Frontal cortex (tissue), 4 donors: Measurements from ENCODE around the gene PLA2G2D. TPM values are rescaled to one million over a fixed set of nuclear protein-coding genes. Genes with fewer than 3 reads are reported as not detected.

Experiments used
- DNase-seq, 2 donors: peaks; one replicate each; pipeline ENCODE4 v3.0.0; 2012; ENCODE audit warnings: low spot score in 2 of 2
- FAIRE-seq: peaks from 2 replicates; lab custom pipeline; 2012; peaks lifted over from hg19 to GRCh38; lab: Jason Lieb, UNC
- total RNA-seq: library from RNA; depleted of rRNA; stranded (reverse); fragments of >200 nt; gene quantifications from one replicate; pipeline ENCODE4 v1.2.3, GENCODE V29; 2014
- donor health status: control.
- donor health status: control.
- donor health status: control.

Gene PLA2G2D
- total RNA-seq, 1 donor from 2014 or later, result not detected

DNA sequence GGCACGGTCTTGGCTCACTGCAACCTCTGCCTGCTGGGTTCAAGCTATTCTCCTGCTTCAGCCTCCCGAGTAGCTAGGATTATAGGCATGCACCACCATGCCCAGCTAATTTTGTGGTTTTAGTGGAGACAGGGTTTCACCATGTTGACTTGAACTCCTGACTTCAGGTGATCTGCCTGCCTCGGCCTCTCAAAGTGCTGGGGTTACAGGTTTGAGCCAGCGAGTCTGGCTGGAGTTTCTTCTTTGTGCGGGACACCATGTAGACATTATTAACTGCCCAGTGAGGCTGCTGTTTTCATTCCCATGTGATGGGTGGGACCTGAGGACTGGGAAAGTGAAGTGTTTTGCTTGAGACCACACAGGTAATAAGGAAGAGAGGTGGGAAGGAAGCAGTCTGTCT lies 26.0 kb downstream of the PLA2G2D start:
- FAIRE-seq (no peak), DNase-seq (no peak)

DNA sequence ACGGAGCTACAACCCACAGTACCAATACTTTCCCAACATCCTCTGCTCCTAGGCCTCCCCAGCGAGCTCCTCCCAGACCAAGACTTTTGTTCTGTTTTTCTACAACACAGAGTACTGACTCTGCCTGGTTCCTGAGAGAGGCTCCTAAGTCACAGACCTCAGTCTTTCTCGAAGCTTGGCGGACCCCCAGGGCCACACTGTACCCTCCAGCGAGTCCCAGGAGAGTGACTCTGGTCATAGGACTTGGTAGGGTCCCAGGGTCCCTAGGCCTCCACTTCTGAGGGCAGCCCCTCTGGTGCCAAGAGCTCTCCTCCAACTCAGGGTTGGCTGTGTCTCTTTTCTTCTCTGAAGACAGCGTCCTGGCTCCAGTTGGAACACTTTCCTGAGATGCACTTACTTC lies 28.7 kb downstream of the PLA2G2D start:
- FAIRE-seq (no peak), DNase-seq (no peak)

DNA sequence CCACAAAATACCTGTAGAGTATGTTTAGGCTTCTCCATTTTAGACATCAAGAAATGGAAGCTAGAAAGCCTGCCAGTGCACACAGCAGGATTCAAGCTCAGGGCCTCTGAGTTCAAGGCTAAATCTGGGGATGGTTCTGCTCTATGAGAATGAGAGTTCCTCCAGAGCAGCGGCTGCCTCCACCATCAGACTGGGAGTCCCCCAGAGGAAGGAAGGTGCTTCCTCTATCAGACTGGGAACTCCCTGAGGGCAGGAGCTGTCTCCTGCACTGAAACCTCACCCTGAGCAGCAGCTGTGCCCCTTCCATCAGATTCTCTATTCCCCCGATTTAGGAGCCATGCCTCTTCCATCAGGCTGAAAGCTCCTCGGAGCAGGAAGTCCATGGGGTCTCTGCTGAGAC lies 29.2 kb downstream of the PLA2G2D start:
- FAIRE-seq (no peak), DNase-seq (no peak)

GRCh38 chr1:20089328-20090077 lies 29.8 kb downstream of the PLA2G2D start:
- FAIRE-seq, result no peak
- DNase-seq, result no peak

GRCh38 chr1:20087668-20088067 lies 31.7 kb downstream of the PLA2G2D start:
- no peak for FAIRE-seq
- DNase-seq, result no peak

DNA sequence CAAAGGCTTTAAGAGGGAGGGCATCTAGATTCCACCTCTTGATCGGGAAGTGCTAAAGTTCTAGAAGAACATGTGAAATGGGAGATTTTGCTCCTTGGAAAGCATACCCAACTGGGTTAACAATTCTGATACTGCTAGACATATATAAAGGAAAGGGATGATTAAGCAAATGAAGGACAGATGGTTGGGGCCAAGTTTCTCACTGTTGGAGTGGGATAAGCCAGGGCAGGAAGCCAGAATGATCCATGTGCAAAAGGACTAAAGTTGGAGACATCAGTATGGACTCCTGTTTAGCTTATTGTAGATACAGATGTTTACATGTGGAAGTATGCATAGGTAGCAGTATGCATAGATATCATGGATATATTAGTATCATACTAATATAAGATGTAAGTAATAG lies 32.5 kb downstream of the PLA2G2D start:
- no peak for DNase-seq
- FAIRE-seq, result no peak

- no peak for FAIRE-seq
- DNase-seq, result no peak
Measured at GRCh38 chr1:20083178-20083944, 36.0 kb downstream of the PLA2G2D start.

DNA sequence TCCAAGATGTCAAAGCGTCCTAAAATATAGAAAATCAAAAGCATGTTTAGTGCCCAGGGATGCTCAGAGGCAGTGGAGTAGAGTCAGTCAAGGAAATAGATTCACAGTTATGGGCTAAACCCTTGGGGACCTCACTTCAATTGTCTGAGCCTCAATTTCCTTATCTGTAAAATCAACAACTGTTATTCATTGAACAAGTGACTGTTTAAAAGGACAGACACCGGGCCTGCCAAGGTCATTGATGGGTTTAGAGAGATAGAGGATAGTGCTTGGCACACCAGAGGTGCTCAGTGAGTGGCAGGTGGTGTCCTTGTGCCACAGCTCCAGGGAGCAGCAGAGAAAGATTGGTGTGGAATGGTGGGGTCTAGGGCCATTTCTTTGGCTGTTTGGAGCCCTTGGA lies 36.6 kb downstream of the PLA2G2D start:
- no peak for DNase-seq
- FAIRE-seq, result no peak

DNA sequence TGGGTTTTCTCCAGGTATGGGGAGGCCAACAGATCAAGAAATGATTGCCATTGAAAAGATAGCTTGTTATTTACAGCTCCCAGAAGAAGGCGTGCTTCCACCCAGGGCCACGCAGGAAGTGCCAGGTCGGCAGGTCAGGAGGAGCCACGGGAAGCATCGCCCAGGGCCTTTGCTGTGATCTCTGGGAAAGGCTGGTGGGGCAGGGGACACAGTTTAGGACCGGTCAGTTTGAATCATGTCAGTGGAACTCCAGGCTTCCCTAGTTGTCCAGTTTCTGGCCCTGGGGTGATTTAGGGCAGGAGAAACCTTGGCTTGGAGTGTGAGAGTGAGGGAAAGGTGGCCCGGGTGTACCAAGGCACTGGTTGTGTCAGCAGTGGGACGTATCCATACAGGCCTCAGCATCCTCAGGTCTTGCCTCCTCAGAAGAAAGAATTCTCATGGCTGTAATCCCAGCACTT lies 38.0 kb downstream of the PLA2G2D start:
- FAIRE-seq, result no peak
- DNase-seq, result no peak

DNA sequence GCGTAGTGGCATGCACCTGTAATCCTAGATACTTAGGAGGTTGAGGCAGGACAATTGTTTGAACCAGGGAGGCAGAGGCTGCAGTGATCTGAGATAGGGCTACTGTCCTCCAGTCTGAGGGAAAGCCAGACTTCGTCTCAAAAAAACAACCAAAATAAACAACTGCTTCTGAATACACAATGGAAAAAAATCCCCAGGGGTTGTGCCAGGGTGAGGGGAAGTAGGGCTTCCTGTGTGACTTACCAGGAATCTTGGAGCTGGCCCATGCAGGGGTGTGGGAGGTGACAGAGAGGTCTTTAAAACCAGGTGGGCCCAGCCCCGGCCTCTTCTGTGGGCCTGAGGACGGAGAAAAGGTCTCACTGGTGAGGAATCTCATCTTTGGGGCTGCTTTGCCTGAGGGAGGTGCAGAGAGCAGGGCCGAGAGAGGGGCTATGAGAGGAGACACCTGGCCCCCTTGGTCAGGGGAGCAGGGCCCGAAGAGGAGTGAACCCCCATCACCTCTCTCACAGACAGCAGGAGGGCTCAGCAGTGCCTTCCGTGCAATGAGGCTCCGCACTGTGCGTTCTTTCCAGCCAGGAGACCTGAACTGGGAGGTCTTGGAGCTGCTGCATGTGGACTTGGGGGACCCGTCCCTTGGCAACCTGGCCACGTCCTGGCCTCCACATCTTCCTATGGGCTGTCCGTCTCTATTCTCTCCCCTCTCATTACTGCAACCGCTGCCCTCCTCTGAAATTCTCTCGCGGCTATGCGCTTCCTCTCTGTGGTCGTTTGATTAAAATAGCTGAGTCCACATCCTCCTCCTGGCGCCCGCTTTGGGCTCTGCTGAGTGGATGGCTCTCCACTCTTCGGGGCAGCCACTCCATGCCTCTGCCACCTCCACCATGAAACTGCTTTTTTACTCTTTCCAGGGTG lies 38.6 kb downstream of the PLA2G2D start:
- FAIRE-seq, result no peak
- no peak for DNase-seq

- no peak for FAIRE-seq
- no peak for DNase-seq
Measured at GRCh38 chr1:20079661-20080305, 39.6 kb downstream of the PLA2G2D start.

DNA sequence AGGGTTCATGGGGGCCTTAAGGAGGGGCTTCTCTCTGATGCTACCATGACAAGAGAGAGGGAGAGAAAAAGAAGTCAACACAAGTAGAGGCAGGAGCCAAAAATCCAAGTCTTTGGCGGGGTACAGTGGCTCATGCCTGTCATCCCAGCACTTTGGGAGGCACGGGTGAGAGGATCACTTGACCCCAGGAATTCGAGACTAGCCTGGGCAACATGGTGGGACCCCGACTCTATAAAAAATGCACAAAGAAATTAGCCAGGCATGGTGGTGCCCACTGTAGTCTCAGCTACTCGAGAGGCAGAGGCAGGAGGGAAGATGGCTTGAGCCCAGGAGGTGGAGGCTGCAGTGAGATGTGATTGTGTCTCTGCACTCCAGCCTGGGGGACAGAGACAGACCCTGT lies 40.6 kb downstream of the PLA2G2D start:
- no peak for DNase-seq
- FAIRE-seq, result no peak

- FAIRE-seq, result no peak
- DNase-seq, result no peak
Measured at GRCh38 chr1:20078171-20078651, 41.1 kb downstream of the PLA2G2D start.

DNA sequence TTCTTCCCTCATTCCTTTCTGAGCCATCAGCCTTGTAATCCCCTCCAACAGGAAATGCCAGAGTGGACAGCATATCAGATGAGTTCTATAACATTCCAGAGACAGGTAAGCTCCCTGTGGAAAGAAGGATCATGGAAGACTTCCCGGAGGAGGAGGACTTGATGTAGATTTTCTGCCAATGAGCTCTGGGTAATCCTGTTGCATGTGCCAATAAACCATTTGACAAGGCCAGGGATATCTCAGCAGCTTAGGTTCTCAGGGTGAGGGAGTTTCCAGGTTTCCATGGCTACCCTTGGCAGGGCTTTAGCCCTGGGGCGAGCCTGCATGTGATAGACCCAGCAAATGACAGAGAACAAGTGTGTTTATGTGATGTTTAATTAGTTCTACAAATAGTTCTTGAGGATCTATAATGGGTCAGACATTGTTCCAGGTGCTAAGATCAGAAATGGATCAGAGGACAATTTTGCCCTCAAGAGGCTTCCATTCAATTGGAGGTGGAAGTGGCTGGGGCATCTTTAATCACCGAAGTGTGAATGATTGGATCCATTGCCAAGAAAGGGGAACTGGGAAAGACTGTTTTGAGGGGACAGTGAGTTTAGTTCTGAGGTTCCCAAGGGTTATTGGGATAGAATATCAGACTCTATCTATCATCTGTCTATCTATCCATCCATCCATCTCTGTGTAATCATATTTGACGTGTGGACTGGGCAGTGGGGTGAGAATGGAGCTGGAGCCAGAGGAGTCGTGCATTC lies 42.5 kb downstream of the PLA2G2D start:
- DNase-seq, result no peak
- no peak for FAIRE-seq

DNA sequence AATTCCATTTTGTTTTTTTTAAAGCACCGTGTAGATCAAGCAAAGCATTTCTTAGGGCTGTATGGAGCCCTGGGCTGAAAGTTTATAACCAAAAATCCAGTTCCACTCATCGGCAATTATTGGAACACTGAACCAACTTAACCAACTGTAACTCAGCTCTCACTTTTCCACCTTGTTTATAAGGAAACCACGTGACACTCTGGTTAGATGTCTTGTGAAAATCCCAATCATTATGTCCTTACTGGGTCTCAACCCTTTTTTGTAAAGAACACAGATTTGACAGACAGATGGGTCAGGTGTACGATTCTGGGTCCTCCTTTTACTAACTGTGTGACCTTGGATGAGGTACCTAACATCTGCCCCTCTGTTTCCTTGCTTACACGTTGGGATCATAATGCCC lies 43.1 kb downstream of the PLA2G2D start:
- FAIRE-seq, result no peak
- DNase-seq, result no peak

DNA sequence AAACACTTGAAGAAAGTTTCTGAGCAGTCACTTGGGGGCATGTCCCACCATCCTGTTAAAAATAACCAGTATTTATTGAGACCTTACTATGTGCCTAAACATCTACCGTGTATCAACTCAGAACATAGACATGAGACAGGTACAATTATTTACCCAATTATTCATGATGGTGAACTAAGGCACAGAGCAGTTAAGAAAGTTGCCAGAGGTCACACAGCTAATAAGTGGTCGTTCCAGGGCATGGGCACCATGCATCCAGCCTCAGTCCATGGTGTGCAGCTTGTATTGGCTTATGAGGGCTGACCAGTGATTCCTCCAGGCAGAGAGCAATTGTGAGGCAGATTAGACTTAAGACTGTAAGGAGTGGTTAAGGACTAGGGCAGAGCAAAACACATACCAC lies 44.0 kb downstream of the PLA2G2D start:
- FAIRE-seq (no peak), DNase-seq (no peak)

- FAIRE-seq, result no peak
- no peak for DNase-seq
Measured at GRCh38 chr1:20074725-20075171, 44.6 kb downstream of the PLA2G2D start.

DNA sequence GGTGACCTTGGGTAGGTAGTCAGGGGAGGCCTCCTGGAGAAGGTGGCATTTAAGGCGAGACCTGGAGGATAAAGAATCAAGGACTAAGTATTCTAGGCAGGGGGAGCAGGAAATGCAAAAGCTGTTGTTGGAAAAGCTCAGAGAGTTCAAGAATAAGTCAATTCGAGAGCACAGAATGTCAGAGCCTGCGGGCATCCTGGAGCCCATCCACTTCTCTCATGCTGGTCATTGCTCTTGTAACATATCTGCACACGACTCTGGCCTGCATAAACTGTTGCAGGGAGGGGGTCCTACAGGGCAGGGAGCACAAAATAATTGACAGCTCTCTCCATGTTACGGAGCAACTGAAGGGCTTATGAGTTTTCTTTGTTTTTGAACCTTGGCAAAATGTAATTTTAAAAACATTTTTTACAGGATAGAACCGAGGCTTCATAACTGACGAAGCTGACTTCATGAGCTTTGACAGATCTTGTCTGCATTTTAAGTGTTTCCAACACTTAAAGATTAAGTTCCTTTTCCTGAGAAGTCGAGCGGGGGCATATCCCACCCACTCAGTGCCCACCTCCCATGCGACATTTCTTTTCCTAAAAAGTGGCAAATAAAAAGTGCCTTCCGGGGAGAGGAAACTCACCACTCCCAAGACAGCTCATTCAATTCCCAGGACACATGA lies 45.1 kb downstream of the PLA2G2D start:
- DNase-seq (no peak), FAIRE-seq (no peak)
